H1 (cell line): ENCODE results near the gene GDNF. TPM values are rescaled to one million over a fixed set of nuclear protein-coding genes. Genes with fewer than 3 reads are reported as not detected.

Experiments used
- CTCF ChIA-PET: fragments of 300-600 bp; sonication (Branson Sonifier 250); formaldehyde crosslinking; loops from one replicate; lab custom pipeline; 2021; ENCODE audit not compliant: partially characterized antibody; lab: Charles Lee
- POLR2A ChIA-PET: fragments of 300-600 bp; sonication (Branson Sonifier 250); formaldehyde crosslinking; loops from one replicate; lab custom pipeline; 2021; ENCODE audit warnings: inconsistent platforms; ENCODE audit not compliant: partially characterized antibody; lab: Charles Lee
- DNase-seq, 2 experiments: peaks; one replicate each; pipeline versions ENCODE4 v3.0.0 to v3.0.0-alpha.2; 2010 to 2022; ENCODE audit warnings: low spot score in 2 of 2, low read depth in 1 of 2, mixed read lengths in 1 of 2
- FAIRE-seq: peaks from 2 replicates; lab custom pipeline; 2011; peaks lifted over from hg19 to GRCh38; lab: Jason Lieb, UNC
- H2AFZ ChIP-seq: 2 replicates; pipeline ENCODE4 v1.8.1; 2012; ENCODE audit warnings: low read length, inconsistent platforms
- H2AK5ac ChIP-seq: 2 replicates; pipeline ENCODE4 v1.6.1; 2013; ENCODE audit warnings: low read depth, low read length
- H2BK120ac ChIP-seq: replicated peaks from 2 replicates; pipeline ENCODE3; 2013; ENCODE audit warnings: low read depth, low read length, inconsistent platforms
- H2BK12ac ChIP-seq: 2 replicates; pipeline ENCODE4 v1.6.1; 2013; ENCODE audit warnings: low read depth, low read length
- H2BK15ac ChIP-seq: 2 replicates; pipeline ENCODE4 v1.6.1; 2013; ENCODE audit warnings: low read length
- H2BK20ac ChIP-seq: 2 replicates; pipeline ENCODE4 v1.6.1; 2013; ENCODE audit warnings: low read length
- H2BK5ac ChIP-seq: 2 replicates; pipeline ENCODE4 v1.6.1; 2013; ENCODE audit warnings: low read depth, low read length
- H3K14ac ChIP-seq: 2 replicates; pipeline ENCODE4 v1.6.1; 2013; ENCODE audit warnings: inconsistent platforms; ENCODE audit not compliant: insufficient read length
- H3K18ac ChIP-seq: 2 replicates; pipeline ENCODE4 v1.6.1; 2013; ENCODE audit warnings: low read length; ENCODE audit errors: extremely low read depth
- H3K23ac ChIP-seq: 2 replicates; pipeline ENCODE4 v1.6.1; 2013; ENCODE audit warnings: inconsistent platforms; ENCODE audit not compliant: insufficient read length
- H3K23me2 ChIP-seq: 2 replicates; pipeline ENCODE4 v1.6.1; 2013; ENCODE audit warnings: low read depth, low read length
- H3K27ac ChIP-seq: 2 replicates; pipeline ENCODE4 v1.6.1; 2011; ENCODE audit warnings: low read depth, low read length, inconsistent platforms
- H3K27me3 ChIP-seq, 4 experiments: replicated peaks in 1 of 4; 1 replicate in 1 of 4; 2 replicates in 3 of 4; pipeline versions ENCODE4 v1.6.1 to v1.8.1; 2011 to 2013; ENCODE audit warnings: low read length in 3 of 4, mild to moderate bottlenecking in 3 of 4, inconsistent platforms in 2 of 4, mixed read lengths in 2 of 4, moderate library complexity in 1 of 4; ENCODE audit not compliant: control insufficient read depth in 3 of 4, insufficient read depth in 3 of 4; ENCODE audit errors: extremely low read depth in 1 of 4
- H3K36me3 ChIP-seq, 4 experiments: 2 replicates each; pipeline versions ENCODE4 v1.6.1 to v1.8.1; 2011 to 2013; ENCODE audit warnings: mild to moderate bottlenecking in 4 of 4, low read length in 3 of 4, moderate library complexity in 2 of 4, control low read depth in 1 of 4, inconsistent platforms in 1 of 4; ENCODE audit not compliant: insufficient read depth in 4 of 4, control insufficient read depth in 2 of 4
- H3K4ac ChIP-seq: replicated peaks from 2 replicates; pipeline ENCODE3; 2013; ENCODE audit warnings: low read length, low read depth, mixed read lengths, inconsistent platforms; ENCODE audit not compliant: insufficient read length
- H3K4me1 ChIP-seq, 4 experiments: replicated peaks in 1 of 4; 1 replicate in 1 of 4; 2 replicates in 3 of 4; pipeline versions ENCODE4 v1.6.1 to v1.8.1; 2011 to 2013; ENCODE audit warnings: low read length in 3 of 4, inconsistent platforms in 2 of 4, mixed read lengths in 1 of 4; ENCODE audit not compliant: insufficient read depth in 4 of 4, control insufficient read depth in 3 of 4
- H3K4me2 ChIP-seq, 2 experiments: 2 replicates each; pipeline versions ENCODE4 v1.6.1 to v1.8.1; 2011 to 2013; ENCODE audit warnings: low read depth in 2 of 2, low read length in 2 of 2, control low read depth in 1 of 2, inconsistent platforms in 1 of 2, mild to moderate bottlenecking in 1 of 2; ENCODE audit not compliant: insufficient read depth in 1 of 2
- H3K4me3 ChIP-seq, 4 experiments: fragments of 200-600, 300-600 bp in 1 of 4; sonication (generic), shearing (Covaris generic), sonication (Bioruptor Twin) in 1 of 4; 2 replicates each; pipeline versions ENCODE4 v1.5.1 to v1.8.1; 2011 to 2016; ENCODE audit warnings: low read length in 4 of 4, low read depth in 3 of 4, control low read depth in 2 of 4, inconsistent platforms in 2 of 4, mild to moderate bottlenecking in 2 of 4, mixed read lengths in 1 of 4, moderate library complexity in 1 of 4; ENCODE audit not compliant: insufficient read depth in 2 of 4; ENCODE audit errors: extremely low read depth in 1 of 4
- H3K56ac ChIP-seq: replicated peaks from 2 replicates; pipeline ENCODE3; 2013; ENCODE audit warnings: low read depth, mild to moderate bottlenecking, mixed read lengths, low read length, inconsistent platforms; ENCODE audit not compliant: insufficient read length
- H3K79me1 ChIP-seq: 2 replicates; pipeline ENCODE4 v1.6.1; 2013; ENCODE audit warnings: low read depth, low read length, control low read depth
- H3K79me2 ChIP-seq, 2 experiments: 2 replicates each; pipeline versions ENCODE4 v1.6.1 to v1.8.1; 2012 to 2013; ENCODE audit warnings: low read length in 2 of 2, mild to moderate bottlenecking in 2 of 2, inconsistent platforms in 1 of 2; ENCODE audit not compliant: insufficient read depth in 2 of 2, control insufficient read depth in 1 of 2
- H3K9ac ChIP-seq, 4 experiments: replicated peaks in 1 of 4; 1 replicate in 1 of 4; 2 replicates in 3 of 4; pipeline versions ENCODE4 v1.6.1 to v1.8.1; 2011 to 2013; ENCODE audit warnings: low read depth in 3 of 4, low read length in 3 of 4, control low read depth in 2 of 4, mild to moderate bottlenecking in 2 of 4, moderate library complexity in 2 of 4, inconsistent platforms in 1 of 4; ENCODE audit errors: extremely low read depth in 1 of 4
- H3K9me3 ChIP-seq, 2 experiments: 2 replicates each; pipeline versions ENCODE4 v1.6.1 to v1.8.1; 2012 to 2013; ENCODE audit warnings: mild to moderate bottlenecking in 2 of 2, moderate library complexity in 2 of 2, control low read depth in 1 of 2, inconsistent platforms in 1 of 2, low read depth in 1 of 2, low read length in 1 of 2, mixed read lengths in 1 of 2; ENCODE audit not compliant: insufficient read depth in 2 of 2
- H4K20me1 ChIP-seq, 2 experiments: replicated peaks in 1 of 2; 2 replicates each; pipeline versions ENCODE3 to v1.8.1; 2011 to 2013; ENCODE audit warnings: inconsistent platforms in 2 of 2, low read length in 2 of 2, mild to moderate bottlenecking in 1 of 2; ENCODE audit not compliant: insufficient read depth in 2 of 2, control insufficient read depth in 1 of 2
- H4K5ac ChIP-seq: 2 replicates; pipeline ENCODE4 v1.6.1; 2013; ENCODE audit warnings: low read length, low read depth, mixed read lengths, inconsistent platforms; ENCODE audit not compliant: insufficient read length
- H4K8ac ChIP-seq: 2 replicates; pipeline ENCODE4 v1.8.0; 2013; ENCODE audit warnings: mild to moderate bottlenecking, moderate library complexity, low read length, inconsistent platforms; ENCODE audit not compliant: insufficient read depth; ENCODE audit errors: extremely low read depth
- H4K91ac ChIP-seq: replicated peaks from 2 replicates; pipeline ENCODE3; 2013; ENCODE audit warnings: low read length, mixed read lengths, inconsistent platforms; ENCODE audit not compliant: insufficient read length
- FOSL1 ChIP-seq: IDR thresholded peaks from 2 replicates; pipeline ENCODE4 v1.6.1; 2011; ENCODE audit warnings: mild to moderate bottlenecking, low read depth, low read length, moderate library complexity; ENCODE audit not compliant: insufficient read depth
- WGBS, 2 experiments: shearing (Covaris generic) in 1 of 2; methylation state at CpG; one replicate each; pipeline versions ENCODE4 v1.1.6 to v1.1.7; 2013 to 2015; ENCODE audit warnings: low lambda C conversion rate in 2 of 2, mixed read lengths in 2 of 2, inconsistent platforms in 1 of 2, low coverage in 1 of 2, missing lambda C conversion rate in 1 of 2; ENCODE audit not compliant: insufficient replicate concordance in 2 of 2, insufficient coverage in 1 of 2, insufficient read length in 1 of 2; ENCODE audit errors: extremely low coverage in 1 of 2, missing lambda C conversion rate in 1 of 2; 5-methylcytosine and 5-hydroxymethylcytosine counted together
- polyA plus RNA-seq, 7 experiments: library from polyadenylated mRNA; depleted of rRNA in 3 of 7; stranded (reverse) in 5 of 7; unstranded in 2 of 7; fragments of >200 nt in 5 of 7; fragments of 200-250 nt in 2 of 7; gene quantifications; 1 replicate in 5 of 7; 2 replicates in 1 of 7; 4 replicates in 1 of 7; pipeline versions ENCODE4 v1.2.1 to v1.2.3, GENCODE V29; 2011 to 2013; ENCODE audit warnings: missing spikeins in 2 of 7, mixed read lengths in 2 of 7
- total RNA-seq: library from RNA; stranded (reverse); fragmentation: NEBNext Ultra II Directional; extraction: Animal tissue kit (Norgen Biotek cat#: 25700); gene quantifications from 2 replicates; pipeline ENCODE4 v1.2.1, GENCODE V29; 2021

Gene GDNF
- total and polyA plus RNA-seq, 2 of the 8 experiments (the other 6 are each of a cell fraction or from before 2014, with no cell fraction given): 0.15 to 2.0 TPM

- Histone ChIP-seq H3K14ac (no peak overlapping the region), H3K27me3 (no peaks in the 10 kb centered on the region), H3K4me3 (no peak overlapping the region), H2BK120ac (no peak overlapping the region), H3K18ac (no peak overlapping the region), H4K91ac (no peak overlapping the region), H2BK5ac (no peak overlapping the region), H2BK15ac (no peak overlapping the region), H3K36me3 (no peaks in the 10 kb centered on the region)
- WGBS, 2 experiments: 86% methylated on average over 5 of the region's 5 CpGs; no CpG with 5 or more reads in 1 of the 2 experiments
- CTCF ChIA-PET: interaction anchor here (1.0 to 1.2 kb wide), 3 partner anchors 35 to 574 kb away, joined by 3 read pairs; no protein-coding TSS in a partner anchor
- DNase-seq: no peak
- TF ChIP-seq FOSL1: no peak
- TF ChIP-seq, all 59 proteins: peak for 0
- Histone ChIP-seq H4K20me1 (no peaks in the 10 kb centered on the region), H3K79me1 (0 out of 2 replicates have a peak, but pooled peaks cover 2% of the 10 kb centered on the region), H2AK5ac (no peak overlapping the region), H3K56ac (no peak overlapping the region), H4K5ac (no peak overlapping the region), H3K9me3 (no peaks in the 10 kb centered on the region), H3K23ac (no peak overlapping the region), H3K4me2 (no peak overlapping the region), H2BK20ac (no peak overlapping the region), H4K8ac (no peak overlapping the region), H3K79me2 (no peaks in the 10 kb centered on the region), H3K4me1 (no peaks in the 10 kb centered on the region; a peak in 1 of 7 replicates), H3K9ac (no peak overlapping the region), H3K27ac (no peak overlapping the region), H3K4ac (no peak overlapping the region), H2AFZ (no peak overlapping the region), H2BK12ac (no peak overlapping the region), H3K23me2 (no peaks in the 10 kb centered on the region)
- FAIRE-seq: no peak
- POLR2A ChIA-PET: no interaction called here
These were observed 30.9 kb downstream of the GDNF start for GRCh38 chr5:37808945-37809344.
